ENCODE results near the gene CCDC83.

CCDC83 gene

DNA sequence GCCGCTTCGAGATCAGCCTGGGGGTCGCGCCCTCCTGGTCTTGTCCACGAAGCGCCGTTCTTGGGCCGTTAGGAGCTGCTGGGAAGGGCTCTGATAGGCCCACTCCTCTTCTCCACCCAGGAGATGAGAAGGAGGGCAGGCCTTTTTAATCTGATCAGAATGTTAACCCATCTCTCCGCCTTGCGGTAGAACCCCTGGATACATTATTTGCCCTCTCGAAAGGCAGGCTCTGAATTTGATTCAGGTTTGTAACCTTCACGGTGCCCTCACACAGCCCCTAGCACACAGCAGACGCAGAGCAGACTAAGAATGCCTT lies at the start of gene CCDC83:
TSS of gene CCDC83 (plus strand) at position 43 of the 316 bp plus-strand sequence. CDS start 9,741 bp downstream, outside the sequence.
- no peak for FAIRE-seq

- FAIRE-seq, result no peak
These were observed 49.8 kb upstream of the CCDC83 start for GRCh38 chr11:85805387-85805786.

DNA sequence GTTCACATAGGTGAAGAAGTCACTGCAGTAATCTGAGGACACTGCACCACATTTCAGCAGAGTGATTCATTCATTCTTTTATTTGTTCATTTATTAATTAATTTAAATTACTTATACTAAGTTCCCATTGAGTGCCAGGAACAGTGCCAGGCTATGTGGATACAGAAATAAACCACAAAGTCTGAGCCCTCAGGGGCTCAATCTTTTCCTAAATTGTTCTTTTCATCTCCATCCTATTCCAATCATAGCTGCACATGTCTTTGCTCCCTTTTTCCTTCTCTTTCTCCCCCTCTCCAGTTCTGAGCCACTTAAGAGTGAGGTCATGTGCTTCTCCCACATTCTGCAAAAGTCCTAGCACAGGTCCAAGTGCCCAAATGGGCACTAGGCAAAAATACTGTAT lies 49.2 kb upstream of the CCDC83 start:
- no peak for FAIRE-seq

- FAIRE-seq, result no peak
These were observed 48.3 kb upstream of the CCDC83 start for GRCh38 chr11:85806876-85807275.

DNA sequence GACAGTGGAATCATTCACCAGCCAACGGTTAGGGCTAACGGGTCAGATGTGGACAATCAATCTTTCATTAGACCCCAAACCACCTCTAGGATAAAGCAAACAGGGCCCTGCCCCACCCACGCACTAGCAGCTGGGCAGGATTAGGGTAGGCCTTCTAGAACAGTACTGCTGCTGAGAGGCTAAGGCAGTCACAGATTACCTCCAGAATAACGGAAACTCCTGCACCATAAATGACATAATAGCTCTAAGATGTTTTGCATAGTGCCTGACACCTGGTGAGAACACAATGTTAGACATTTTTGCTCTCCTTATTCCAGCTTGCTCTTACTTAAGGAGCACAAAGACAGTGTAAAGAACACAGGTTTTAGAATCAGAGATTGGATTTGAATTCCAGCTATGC lies 46.0 kb upstream of the CCDC83 start:
- no peak for FAIRE-seq

- FAIRE-seq, result no peak
These were observed 45.3 kb upstream of the CCDC83 start for GRCh38 chr11:85809863-85810262.

- FAIRE-seq, result no peak
These were observed 44.7 kb upstream of the CCDC83 start for GRCh38 chr11:85810521-85810870.

- FAIRE-seq, result no peak
These were observed 44.1 kb upstream of the CCDC83 start, which contains the start of gene SYTL2 for GRCh38 chr11:85810871-85811611. TSS of gene SYTL2 (minus strand) at chr11:85811141. CDS start at chr11:85757725, 53,416 bp downstream.

DNA sequence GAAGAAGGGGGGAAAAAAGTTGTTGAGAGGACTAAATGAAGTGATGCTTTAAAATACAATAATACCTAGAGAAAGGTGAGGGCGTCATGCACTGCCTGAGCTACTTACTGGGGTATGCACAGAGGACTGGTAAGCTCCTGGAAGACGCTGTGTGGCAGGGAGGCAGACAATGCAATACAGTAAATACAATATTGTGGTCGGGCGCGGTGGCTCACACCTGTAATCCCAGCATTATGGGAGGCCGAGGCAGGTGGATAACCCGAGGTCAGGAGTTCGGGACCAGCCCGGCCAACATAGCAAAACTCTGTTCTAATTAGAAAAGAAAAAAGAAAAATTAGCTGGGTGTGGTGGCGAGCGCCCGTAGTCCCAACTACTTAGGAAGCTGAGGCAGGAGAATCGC lies 43.6 kb upstream of the CCDC83 start:
- no peak for FAIRE-seq

- no peak for FAIRE-seq
These were observed 41.5 kb upstream of the CCDC83 start for GRCh38 chr11:85813721-85814120.

- no peak for FAIRE-seq
These were observed 39.8 kb upstream of the CCDC83 start for GRCh38 chr11:85815186-85815931.

- no peak for FAIRE-seq
These were observed 35.7 kb upstream of the CCDC83 start for GRCh38 chr11:85819441-85819840.

- no peak for FAIRE-seq
These were observed 33.5 kb upstream of the CCDC83 start for GRCh38 chr11:85821636-85822035.

GRCh38 chr11:85822814-85823213 lies 32.4 kb upstream of the CCDC83 start:
- no peak for FAIRE-seq

DNA sequence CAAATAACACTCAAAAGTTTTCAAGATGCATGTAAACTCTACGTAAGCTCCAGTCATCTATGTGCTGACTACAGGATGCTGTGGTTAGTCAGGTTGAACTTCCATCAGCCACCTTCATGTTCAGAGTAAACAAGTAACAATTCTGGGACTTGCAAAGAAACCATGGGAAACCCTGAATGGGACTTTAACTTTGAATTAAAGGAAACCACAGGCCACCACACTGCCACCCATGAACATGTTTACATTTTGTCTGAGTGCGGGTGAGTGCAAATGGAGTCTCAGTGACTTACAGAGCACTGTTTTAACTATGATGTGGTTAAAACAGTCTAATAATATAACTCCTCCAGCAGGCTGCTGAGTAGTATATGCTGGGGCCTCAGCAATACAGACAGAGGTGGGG lies 31.4 kb upstream of the CCDC83 start:
- FAIRE-seq, result no peak

DNA sequence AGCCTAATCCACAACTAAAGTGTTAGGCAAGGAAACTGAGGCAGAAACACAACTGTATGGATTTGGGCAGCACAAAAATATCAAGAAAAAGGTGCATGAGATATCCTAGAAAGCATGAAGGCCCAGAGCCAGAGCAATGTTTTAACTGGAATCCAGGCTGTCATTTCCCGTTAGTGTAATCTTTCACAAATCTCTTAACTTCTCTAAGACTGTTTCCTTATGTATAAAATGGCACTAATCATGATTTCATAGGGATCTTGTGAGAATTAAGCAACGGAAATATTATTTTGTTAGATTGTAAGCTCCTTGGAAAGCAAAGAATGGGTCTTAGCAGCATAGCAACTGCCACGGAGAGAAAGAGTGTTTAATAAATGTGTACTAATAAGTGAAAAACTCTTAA lies 29.6 kb upstream of the CCDC83 start:
- no peak for FAIRE-seq

GRCh38 chr11:85826116-85826855 lies 28.9 kb upstream of the CCDC83 start:
- FAIRE-seq, result no peak

DNA sequence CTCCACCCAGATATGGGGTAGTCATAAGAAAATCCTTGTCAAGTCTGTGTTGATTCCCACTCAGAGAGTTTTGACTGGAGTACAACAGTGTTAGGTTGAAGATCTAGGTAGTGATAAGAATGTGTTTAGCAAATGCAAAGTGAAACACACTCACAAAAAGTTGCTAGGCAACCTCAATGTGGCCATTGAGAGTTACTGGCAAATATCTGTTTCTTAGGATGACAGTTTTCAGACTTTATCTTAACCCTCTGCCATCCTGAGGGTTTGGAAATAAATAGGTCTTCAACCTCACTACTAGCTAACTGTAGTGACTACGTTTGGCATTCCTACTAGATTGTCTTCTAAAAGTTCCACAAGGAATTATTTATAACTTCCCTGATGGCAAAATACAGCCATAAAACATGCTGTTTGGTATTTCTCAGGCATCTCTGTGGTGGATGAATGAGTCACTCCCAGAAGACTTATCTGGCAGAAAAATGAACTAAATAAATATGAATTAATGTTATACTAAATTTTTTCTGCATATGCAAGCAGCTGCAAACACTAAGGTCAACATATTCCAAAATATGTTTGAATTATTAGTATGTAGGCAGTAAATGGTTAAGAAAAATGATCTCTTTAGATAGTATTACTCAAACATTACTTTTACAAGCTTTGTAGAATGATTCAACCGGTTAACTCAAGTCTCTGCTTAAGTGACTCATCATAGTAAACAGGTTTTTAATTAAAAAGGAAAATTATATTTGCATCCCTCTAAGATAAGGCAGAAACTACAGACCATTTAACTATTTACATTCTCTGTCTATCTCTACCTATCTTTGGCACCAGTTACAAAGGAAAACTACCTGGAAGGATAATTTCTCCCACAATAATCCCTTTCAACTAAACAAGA lies 27.2 kb upstream of the CCDC83 start:
- no peak for FAIRE-seq

DNA sequence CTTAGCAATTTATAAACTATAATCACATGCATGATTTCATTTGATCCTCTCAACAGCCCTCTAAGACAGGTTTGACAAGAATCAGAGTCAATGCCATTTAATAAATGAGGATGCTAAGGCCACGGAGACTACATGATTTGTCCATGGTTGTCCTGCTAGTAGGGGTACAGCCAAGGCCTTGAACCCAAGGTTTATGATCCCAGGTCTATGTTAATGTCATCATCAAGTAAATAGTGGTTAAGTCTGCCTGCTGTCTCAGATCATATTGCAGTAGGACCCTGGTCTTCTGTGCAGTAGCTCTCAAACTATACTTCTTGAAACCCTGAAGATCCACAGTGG lies 26.6 kb upstream of the CCDC83 start:
- no peak for FAIRE-seq

GRCh38 chr11:85829172-85829571 lies 26.0 kb upstream of the CCDC83 start:
- FAIRE-seq, result no peak

DNA sequence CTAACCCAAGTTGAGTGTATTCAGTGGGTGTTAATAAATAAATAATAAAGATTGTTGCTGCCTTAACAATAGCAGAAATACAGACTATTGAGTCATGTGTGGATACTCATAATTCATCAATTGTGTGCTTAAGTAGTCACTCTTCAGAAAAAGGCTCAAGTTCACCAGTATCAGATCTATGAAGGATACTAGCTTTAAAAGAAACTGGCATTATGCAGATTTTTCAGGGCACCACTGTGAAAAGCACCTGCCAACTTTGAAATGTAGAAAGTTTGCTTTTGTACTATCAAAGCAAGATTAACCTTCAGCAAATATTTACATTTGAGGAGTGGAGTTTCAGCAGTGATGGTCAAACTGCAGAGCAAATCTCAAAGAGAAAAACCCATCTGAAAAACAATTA lies 24.1 kb upstream of the CCDC83 start:
- no peak for FAIRE-seq

GRCh38 chr11:85835263-85835662 lies 19.9 kb upstream of the CCDC83 start:
- no peak for FAIRE-seq

DNA sequence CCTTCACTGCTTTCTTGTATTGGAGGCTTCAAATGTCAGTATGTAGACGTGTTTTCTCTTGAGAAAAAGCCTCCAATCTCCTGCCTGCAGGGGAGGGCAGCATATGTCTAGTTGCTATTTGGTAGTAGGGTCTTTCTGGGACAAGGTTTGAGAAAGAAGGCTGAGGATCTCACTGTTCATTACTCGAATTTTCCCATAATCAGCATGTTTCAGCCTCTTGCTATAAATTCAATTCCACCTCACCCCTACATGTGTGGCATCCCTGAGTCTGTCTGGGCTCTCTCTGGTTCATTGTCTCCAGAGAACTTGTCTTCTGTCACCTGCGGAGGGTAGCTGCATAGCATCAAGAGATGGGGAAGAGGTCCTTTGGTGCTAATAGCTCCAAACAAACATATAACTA lies 19.5 kb upstream of the CCDC83 start:
- no peak for FAIRE-seq

Measured in TTC549 (cell line).